ENCODE measurements around the gene MFAP4. TPM values are rescaled to one million over a fixed set of nuclear protein-coding genes. Genes with fewer than 3 reads are reported as not detected.

MFAP4 gene
- total and polyA plus RNA-seq, 4 donors, result 2.1 to 13.3 (median 5.7) TPM

- Histone ChIP-seq H3K27me3 (ENCODE audit: control insufficient read depth in 4 of 4, insufficient read depth in 4 of 4, low read length in 3 of 4) (no peaks in the 10 kb centered on the region), H3K9me3 (ENCODE audit: control insufficient read depth in 4 of 4, low read length in 3 of 4) (no peaks in the 10 kb centered on the region), H3K9ac (ENCODE audit: low read depth in 1 of 2, low read length in 2 of 2) (no peak overlapping the region), H3K36me3 (ENCODE audit: control insufficient read depth in 4 of 4, insufficient read depth in 3 of 4, low read depth in 1 of 4, low read length in 3 of 4) (no peaks in the 10 kb centered on the region), H3K4me3 (ENCODE audit: low read depth in 1 of 3, low read length in 3 of 3) (no peak overlapping the region), H3K4me1 (ENCODE audit: control insufficient read depth in 4 of 4, insufficient read depth in 4 of 4, low read length in 3 of 4) (no peaks in the 10 kb centered on the region), H3K27ac (ENCODE audit: low read depth in 1 of 2, low read length in 2 of 2) (no peak overlapping the region)
- no peak for TF ChIP-seq YY1 (IDR thresholded peaks at IDR 0.05)
- DNase-seq (ENCODE audit: low spot score), result no peak
- WGBS, result 80% methylated on average over 7 of the region's 7 CpGs
These were observed 5.3 kb upstream of the MFAP4 start for GRCh38 chr17:19392303-19392702.

GRCh38 chr17:19391432-19391831 lies 4.4 kb upstream of the MFAP4 start:
- no peak for DNase-seq (ENCODE audit: low spot score)
- Histone ChIP-seq H3K4me1 (ENCODE audit: control insufficient read depth in 4 of 4, insufficient read depth in 4 of 4, low read length in 3 of 4) (no peaks in the 10 kb centered on the region), H3K9me3 (ENCODE audit: control insufficient read depth in 4 of 4, low read length in 3 of 4) (no peaks in the 10 kb centered on the region), H3K27me3 (ENCODE audit: control insufficient read depth in 4 of 4, insufficient read depth in 4 of 4, low read length in 3 of 4) (no peaks in the 10 kb centered on the region), H3K4me3 (ENCODE audit: low read depth in 1 of 3, low read length in 3 of 3) (no peak overlapping the region), H3K9ac (ENCODE audit: low read depth in 1 of 2, low read length in 2 of 2) (no peak overlapping the region), H3K27ac (ENCODE audit: low read depth in 1 of 2, low read length in 2 of 2) (no peak overlapping the region), H3K36me3 (ENCODE audit: control insufficient read depth in 4 of 4, insufficient read depth in 3 of 4, low read depth in 1 of 4, low read length in 3 of 4) (no peaks in the 10 kb centered on the region)
- TF ChIP-seq, protein P1, sequence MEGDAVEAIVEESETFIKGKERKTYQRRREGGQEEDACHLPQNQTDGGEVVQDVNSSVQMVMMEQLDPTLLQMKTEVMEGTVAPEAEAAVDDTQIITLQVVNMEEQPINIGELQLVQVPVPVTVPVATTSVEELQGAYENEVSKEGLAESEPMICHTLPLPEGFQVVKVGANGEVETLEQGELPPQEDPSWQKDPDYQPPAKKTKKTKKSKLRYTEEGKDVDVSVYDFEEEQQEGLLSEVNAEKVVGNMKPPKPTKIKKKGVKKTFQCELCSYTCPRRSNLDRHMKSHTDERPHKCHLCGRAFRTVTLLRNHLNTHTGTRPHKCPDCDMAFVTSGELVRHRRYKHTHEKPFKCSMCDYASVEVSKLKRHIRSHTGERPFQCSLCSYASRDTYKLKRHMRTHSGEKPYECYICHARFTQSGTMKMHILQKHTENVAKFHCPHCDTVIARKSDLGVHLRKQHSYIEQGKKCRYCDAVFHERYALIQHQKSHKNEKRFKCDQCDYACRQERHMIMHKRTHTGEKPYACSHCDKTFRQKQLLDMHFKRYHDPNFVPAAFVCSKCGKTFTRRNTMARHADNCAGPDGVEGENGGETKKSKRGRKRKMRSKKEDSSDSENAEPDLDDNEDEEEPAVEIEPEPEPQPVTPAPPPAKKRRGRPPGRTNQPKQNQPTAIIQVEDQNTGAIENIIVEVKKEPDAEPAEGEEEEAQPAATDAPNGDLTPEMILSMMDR (IDR thresholded peaks at IDR 0.05; ENCODE audit: low read depth, low read length, missing input control), result no peak
- TF ChIP-seq, protein P2, sequence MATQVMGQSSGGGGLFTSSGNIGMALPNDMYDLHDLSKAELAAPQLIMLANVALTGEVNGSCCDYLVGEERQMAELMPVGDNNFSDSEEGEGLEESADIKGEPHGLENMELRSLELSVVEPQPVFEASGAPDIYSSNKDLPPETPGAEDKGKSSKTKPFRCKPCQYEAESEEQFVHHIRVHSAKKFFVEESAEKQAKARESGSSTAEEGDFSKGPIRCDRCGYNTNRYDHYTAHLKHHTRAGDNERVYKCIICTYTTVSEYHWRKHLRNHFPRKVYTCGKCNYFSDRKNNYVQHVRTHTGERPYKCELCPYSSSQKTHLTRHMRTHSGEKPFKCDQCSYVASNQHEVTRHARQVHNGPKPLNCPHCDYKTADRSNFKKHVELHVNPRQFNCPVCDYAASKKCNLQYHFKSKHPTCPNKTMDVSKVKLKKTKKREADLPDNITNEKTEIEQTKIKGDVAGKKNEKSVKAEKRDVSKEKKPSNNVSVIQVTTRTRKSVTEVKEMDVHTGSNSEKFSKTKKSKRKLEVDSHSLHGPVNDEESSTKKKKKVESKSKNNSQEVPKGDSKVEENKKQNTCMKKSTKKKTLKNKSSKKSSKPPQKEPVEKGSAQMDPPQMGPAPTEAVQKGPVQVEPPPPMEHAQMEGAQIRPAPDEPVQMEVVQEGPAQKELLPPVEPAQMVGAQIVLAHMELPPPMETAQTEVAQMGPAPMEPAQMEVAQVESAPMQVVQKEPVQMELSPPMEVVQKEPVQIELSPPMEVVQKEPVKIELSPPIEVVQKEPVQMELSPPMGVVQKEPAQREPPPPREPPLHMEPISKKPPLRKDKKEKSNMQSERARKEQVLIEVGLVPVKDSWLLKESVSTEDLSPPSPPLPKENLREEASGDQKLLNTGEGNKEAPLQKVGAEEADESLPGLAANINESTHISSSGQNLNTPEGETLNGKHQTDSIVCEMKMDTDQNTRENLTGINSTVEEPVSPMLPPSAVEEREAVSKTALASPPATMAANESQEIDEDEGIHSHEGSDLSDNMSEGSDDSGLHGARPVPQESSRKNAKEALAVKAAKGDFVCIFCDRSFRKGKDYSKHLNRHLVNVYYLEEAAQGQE (IDR thresholded peaks at IDR 0.05), result no peak
- TF ChIP-seq ATF3 (IDR thresholded peaks at IDR 0.05), result no peak
- WGBS, result 80% methylated on average over 7 of the region's 7 CpGs

GRCh38 chr17:19390951-19391350 lies 4.0 kb upstream of the MFAP4 start:
- no peak overlapping the region for H3K4me3 ChIP-seq (ENCODE audit: low read depth in 1 of 3, low read length in 3 of 3)
- no peaks in the 10 kb centered on the region for H3K4me1 ChIP-seq (ENCODE audit: control insufficient read depth in 4 of 4, insufficient read depth in 4 of 4, low read length in 3 of 4)
- WGBS, result 87% methylated on average over 2 of the region's 2 CpGs
- DNase-seq (ENCODE audit: low spot score), result no peak
- no peaks in the 10 kb centered on the region for H3K36me3 ChIP-seq (ENCODE audit: control insufficient read depth in 4 of 4, insufficient read depth in 3 of 4, low read depth in 1 of 4, low read length in 3 of 4)
- H3K27ac ChIP-seq (ENCODE audit: low read depth in 1 of 2, low read length in 2 of 2), result no peak overlapping the region
- H3K27me3 ChIP-seq (ENCODE audit: control insufficient read depth in 4 of 4, insufficient read depth in 4 of 4, low read length in 3 of 4), result no peaks in the 10 kb centered on the region
- H3K9me3 ChIP-seq (ENCODE audit: control insufficient read depth in 4 of 4, low read length in 3 of 4), result no peaks in the 10 kb centered on the region
- no peak overlapping the region for H3K9ac ChIP-seq (ENCODE audit: low read depth in 1 of 2, low read length in 2 of 2)
- no peak for TF ChIP-seq JUND (IDR thresholded peaks at IDR 0.05)
- TF ChIP-seq NR2F2 (IDR thresholded peaks at IDR 0.05), result no peak
- TF ChIP-seq RXRA (IDR thresholded peaks at IDR 0.05), result no peak
- TF ChIP-seq YY1 (IDR thresholded peaks at IDR 0.05), result no peak
- TF ChIP-seq, protein P1 (IDR thresholded peaks at IDR 0.05; ENCODE audit: low read depth, low read length, missing input control), result no peak
- TF ChIP-seq HNF4A (conservative IDR thresholded peaks at IDR 0.05), result no peak
- TF ChIP-seq, protein P3, sequence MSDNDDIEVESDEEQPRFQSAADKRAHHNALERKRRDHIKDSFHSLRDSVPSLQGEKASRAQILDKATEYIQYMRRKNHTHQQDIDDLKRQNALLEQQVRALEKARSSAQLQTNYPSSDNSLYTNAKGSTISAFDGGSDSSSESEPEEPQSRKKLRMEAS (IDR thresholded peaks at IDR 0.05), result no peak
- no peak for TF ChIP-seq ATF3 (IDR thresholded peaks at IDR 0.05)
- TF ChIP-seq, protein P2 (IDR thresholded peaks at IDR 0.05), result no peak
- no peak for TF ChIP-seq FOXA2 (IDR thresholded peaks at IDR 0.05)
- TF ChIP-seq TAF1 (conservative IDR thresholded peaks at IDR 0.05), result no peak
- TF ChIP-seq, protein P4, sequence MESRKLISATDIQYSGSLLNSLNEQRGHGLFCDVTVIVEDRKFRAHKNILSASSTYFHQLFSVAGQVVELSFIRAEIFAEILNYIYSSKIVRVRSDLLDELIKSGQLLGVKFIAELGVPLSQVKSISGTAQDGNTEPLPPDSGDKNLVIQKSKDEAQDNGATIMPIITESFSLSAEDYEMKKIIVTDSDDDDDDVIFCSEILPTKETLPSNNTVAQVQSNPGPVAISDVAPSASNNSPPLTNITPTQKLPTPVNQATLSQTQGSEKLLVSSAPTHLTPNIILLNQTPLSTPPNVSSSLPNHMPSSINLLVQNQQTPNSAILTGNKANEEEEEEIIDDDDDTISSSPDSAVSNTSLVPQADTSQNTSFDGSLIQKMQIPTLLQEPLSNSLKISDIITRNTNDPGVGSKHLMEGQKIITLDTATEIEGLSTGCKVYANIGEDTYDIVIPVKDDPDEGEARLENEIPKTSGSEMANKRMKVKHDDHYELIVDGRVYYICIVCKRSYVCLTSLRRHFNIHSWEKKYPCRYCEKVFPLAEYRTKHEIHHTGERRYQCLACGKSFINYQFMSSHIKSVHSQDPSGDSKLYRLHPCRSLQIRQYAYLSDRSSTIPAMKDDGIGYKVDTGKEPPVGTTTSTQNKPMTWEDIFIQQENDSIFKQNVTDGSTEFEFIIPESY (IDR thresholded peaks at IDR 0.05), result no peak

Data from liver (tissue), 9 donors.